Frontal cortex (tissue), 4 donors: ENCODE data around the gene PARP14. TPM values are rescaled to one million over a fixed set of nuclear protein-coding genes. Genes with fewer than 3 reads are reported as not detected.
"Not testable (repeated sequence)": the region's sequence is repeated elsewhere in the genome, so short reads cannot be mapped to it uniquely, and the experiment has no call there.

Source experiments
- DNase-seq, 2 donors: peaks; one replicate each; pipeline ENCODE4 v3.0.0; 2012; ENCODE audit warnings: low spot score in 2 of 2
- FAIRE-seq: peaks from 2 replicates; lab custom pipeline; 2012; peaks lifted over from hg19 to GRCh38; lab: Jason Lieb, UNC
- total RNA-seq: library from RNA; depleted of rRNA; stranded (reverse); fragments of >200 nt; gene quantifications from one replicate; pipeline ENCODE4 v1.2.3, GENCODE V29; 2014
- donor health status: control.
- donor health status: control.
- donor health status: control.

Gene PARP14
- total RNA-seq, 1 donor from 2014 or later, result 7.3 TPM

- DNase-seq (no peak), FAIRE-seq (no peak)
Measured at GRCh38 chr3:122716667-122717066, 36.0 kb downstream of the PARP14 start.

GRCh38 chr3:122719273-122719921 is 38.8 kb downstream of the PARP14 start:
- FAIRE-seq (no peak), DNase-seq (no peak)

GRCh38 chr3:122725106-122725505 is 44.5 kb downstream of the PARP14 start:
- DNase-seq (no peak), FAIRE-seq (no peak)

GRCh38 chr3:122727294-122727693 is 46.7 kb downstream of the PARP14 start:
- DNase-seq (no peak), FAIRE-seq (no peak)

- no peak for FAIRE-seq
- no peak for DNase-seq
Measured at GRCh38 chr3:122727766-122728165, 47.1 kb downstream of the PARP14 start.

- DNase-seq (no peak), FAIRE-seq (no peak)
Measured at GRCh38 chr3:122728186-122728585, 47.5 kb downstream of the PARP14 start.

GRCh38 chr3:122728756-122729514 is 48.3 kb downstream of the PARP14 start:
- DNase-seq (no peak), FAIRE-seq (no peak)

GRCh38 chr3:122730240-122730639 is 49.6 kb downstream of the PARP14 start:
- FAIRE-seq (no peak), DNase-seq (no peak)

GRCh38 chr3:122732682-122733525 is 52.3 kb downstream of the PARP14 start:
- not testable (repeated sequence) for FAIRE-seq, DNase-seq

GRCh38 chr3:122739172-122739571 is 58.5 kb downstream of the PARP14 start:
- FAIRE-seq, result no peak
- DNase-seq, result no peak

- FAIRE-seq, result no peak
- DNase-seq, result no peak
Measured at GRCh38 chr3:122742234-122742633, 61.6 kb downstream of the PARP14 start.

- DNase-seq (no peak), FAIRE-seq (no peak)
Measured at GRCh38 chr3:122743581-122744120, 63.0 kb downstream of the PARP14 start.

GRCh38 chr3:122745369-122746021 is 64.9 kb downstream of the PARP14 start:
- no peak for DNase-seq
- no peak for FAIRE-seq

- DNase-seq, FAIRE-seq: not testable (repeated sequence)
Measured at GRCh38 chr3:122747295-122747694, 66.7 kb downstream of the PARP14 start.

GRCh38 chr3:122748347-122748746 is 67.7 kb downstream of the PARP14 start:
- FAIRE-seq (no peak), DNase-seq (no peak)

- no peak for FAIRE-seq
- DNase-seq, result no peak
Measured at GRCh38 chr3:122754929-122755328, 74.3 kb downstream of the PARP14 start.

- DNase-seq, result no peak
- FAIRE-seq, result no peak
Measured at GRCh38 chr3:122755491-122755890, 74.9 kb downstream of the PARP14 start.

GRCh38 chr3:122758877-122759560 is 78.4 kb downstream of the PARP14 start:
- DNase-seq (no peak), FAIRE-seq (no peak)
